NCI-H345 treated with DMSO at 0.1 percent for 48 hours (cell line): ENCODE measurements around the gene BGLAP.

ENCODE experiments used
- DNase-seq: peaks from one replicate; lab custom pipeline; 2025; ENCODE audit not compliant: unreplicated experiment; lab: John Stamatoyannopoulos, UW

Gene BGLAP

GRCh38 chr1:156253634-156254033 lies 11.7 kb downstream of the BGLAP start:
- DNase-seq: no peak

- no peak for DNase-seq
Measured at GRCh38 chr1:156257711-156258110, 15.7 kb downstream of the BGLAP start.

- no peak for DNase-seq
Measured at GRCh38 chr1:156258859-156259258, 16.9 kb downstream of the BGLAP start.

- no peak for DNase-seq
Measured at GRCh38 chr1:156259805-156260204, 17.8 kb downstream of the BGLAP start.

- no peak for DNase-seq
Measured at GRCh38 chr1:156260896-156261295, 18.9 kb downstream of the BGLAP start.

- no peak for DNase-seq
Measured at GRCh38 chr1:156262461-156263287, 20.7 kb downstream of the BGLAP start.

GRCh38 chr1:156263288-156263655 lies 21.3 kb downstream of the BGLAP start:
- no peak for DNase-seq

- no peak for DNase-seq
Measured at GRCh38 chr1:156266051-156266450, 24.1 kb downstream of the BGLAP start.

- DNase-seq: no peak
Measured at GRCh38 chr1:156268336-156268735, 26.4 kb downstream of the BGLAP start.

- no peak for DNase-seq
Measured at GRCh38 chr1:156270314-156270713, 28.3 kb downstream of the BGLAP start.

- DNase-seq: no peak
Measured at GRCh38 chr1:156276532-156276931, 34.5 kb downstream of the BGLAP start.

GRCh38 chr1:156276966-156277381 lies 35.0 kb downstream of the BGLAP start:
- DNase-seq: no peak

GRCh38 chr1:156279837-156280236 lies 37.9 kb downstream of the BGLAP start:
- no peak for DNase-seq

- DNase-seq: no peak
Measured at GRCh38 chr1:156281281-156281680, 39.3 kb downstream of the BGLAP start.

- peak; percentile 84 for DNase-seq
Measured at GRCh38 chr1:156281693-156282478, 39.9 kb downstream of the BGLAP start.

- peak; percentile 100 for DNase-seq
Measured at GRCh38 chr1:156282479-156283222, 40.7 kb downstream of the BGLAP start, which contains the start of gene SMG5. SMG5 (minus strand) TSS chr1:156282825; CDS start chr1:156282680, 145 bp downstream.

GRCh38 chr1:156283521-156283920 lies 41.5 kb downstream of the BGLAP start:
- DNase-seq: no peak

- no peak for DNase-seq
Measured at GRCh38 chr1:156284112-156284511, 42.1 kb downstream of the BGLAP start, which contains the start of gene TMEM79. TMEM79 (plus strand) TSS chr1:156284325; CDS start chr1:156285227, 902 bp downstream.

GRCh38 chr1:156284757-156285156 lies 42.8 kb downstream of the BGLAP start:
- DNase-seq: no peak

- no peak for DNase-seq
Measured at GRCh38 chr1:156285437-156285836, 43.5 kb downstream of the BGLAP start.

- DNase-seq: no peak
Measured at GRCh38 chr1:156286061-156286460, 44.1 kb downstream of the BGLAP start.
